ENCODE results near the gene DAP.

The DAP gene

DNA sequence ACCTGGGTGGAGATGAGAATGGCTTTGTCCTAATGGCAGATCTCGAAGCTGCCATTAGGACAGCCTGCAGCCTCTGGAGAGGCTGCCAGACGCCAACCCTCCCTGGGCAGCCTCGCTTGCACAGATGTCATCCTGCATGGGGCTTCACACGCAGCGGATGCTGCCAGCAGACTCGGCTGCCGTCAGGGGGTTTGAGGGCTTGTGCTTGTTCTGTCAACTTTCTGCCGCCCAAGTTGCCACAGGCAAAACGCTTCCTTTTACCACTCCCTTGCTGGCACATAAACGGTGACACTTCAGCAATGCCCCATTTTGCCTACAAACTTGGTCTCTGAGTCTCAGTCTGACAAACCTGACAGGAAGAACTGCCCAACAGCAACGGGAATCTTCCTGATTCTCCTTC lies 24.7 kb downstream of the DAP start:
- no peak overlapping the region for H3K4me3 ChIP-seq (ENCODE audit: low read length in 2 of 2)
- no peak overlapping the region for H3K9ac ChIP-seq (ENCODE audit: low read depth in 1 of 2, low read length in 2 of 2)
- no peak overlapping the region for H3K27ac ChIP-seq (ENCODE audit: low read depth in 2 of 2, low read length in 2 of 2)
- H3K27me3 ChIP-seq (ENCODE audit: control insufficient read depth in 2 of 2, insufficient read depth in 2 of 2, low read length in 2 of 2), result no peaks in the 10 kb centered on the region
- no peaks in the 10 kb centered on the region for H3K9me3 ChIP-seq (ENCODE audit: control insufficient read depth in 2 of 2, low read length in 2 of 2)
- H3K4me1 ChIP-seq (ENCODE audit: control insufficient read depth in 2 of 2, insufficient read depth in 2 of 2, low read length in 2 of 2), result peaks cover 0 to 4% of the 10 kb centered on the region in 2 donors
- peaks cover 3 to 11% of the 10 kb centered on the region in 2 donors for H3K36me3 ChIP-seq (ENCODE audit: control insufficient read depth in 2 of 2, insufficient read depth in 2 of 2, low read length in 2 of 2)

DNA sequence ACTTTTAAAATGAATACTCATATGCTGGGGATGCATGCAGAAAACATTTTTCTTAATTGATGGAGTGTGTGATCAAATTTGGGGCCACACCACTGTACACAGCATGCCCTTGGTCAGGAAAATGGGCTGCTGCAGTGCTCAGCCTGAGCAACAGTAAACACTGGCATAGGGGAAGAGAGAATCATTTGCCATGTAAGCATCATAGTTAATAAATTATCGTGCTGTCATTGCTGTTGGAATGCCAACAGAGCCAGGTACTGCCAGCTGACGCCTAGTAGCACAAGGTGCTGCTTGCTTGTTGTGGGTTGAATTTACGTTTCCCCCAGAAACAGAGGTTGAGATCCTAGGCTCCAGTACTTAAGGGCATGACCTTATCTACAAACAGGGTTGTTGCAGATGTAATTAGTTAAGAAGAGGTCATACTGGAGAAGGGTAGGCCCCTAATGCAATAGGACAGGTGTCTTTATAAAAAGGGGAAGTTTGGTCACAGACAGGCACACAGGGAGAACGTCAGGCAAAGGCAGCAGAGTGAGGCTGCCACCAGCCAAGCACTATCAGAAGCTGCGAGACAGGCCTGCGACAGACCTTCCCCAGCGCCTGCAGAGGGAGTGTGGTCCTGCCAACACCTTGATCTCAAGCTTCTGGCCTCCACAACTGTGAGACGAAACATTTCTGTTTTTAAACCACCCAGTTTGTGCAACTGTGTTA lies 25.3 kb downstream of the DAP start:
- H3K27ac ChIP-seq (ENCODE audit: low read depth in 2 of 2, low read length in 2 of 2), result no peak overlapping the region
- no peak overlapping the region for H3K9ac ChIP-seq (ENCODE audit: low read depth in 1 of 2, low read length in 2 of 2)
- H3K4me1 ChIP-seq (ENCODE audit: control insufficient read depth in 2 of 2, insufficient read depth in 2 of 2, low read length in 2 of 2), result peaks cover 0 to 4% of the 10 kb centered on the region in 2 donors
- H3K9me3 ChIP-seq (ENCODE audit: control insufficient read depth in 2 of 2, low read length in 2 of 2), result no peaks in the 10 kb centered on the region
- peaks cover 3 to 11% of the 10 kb centered on the region in 2 donors for H3K36me3 ChIP-seq (ENCODE audit: control insufficient read depth in 2 of 2, insufficient read depth in 2 of 2, low read length in 2 of 2)
- H3K4me3 ChIP-seq (ENCODE audit: low read length in 2 of 2), result no peak overlapping the region
- no peaks in the 10 kb centered on the region for H3K27me3 ChIP-seq (ENCODE audit: control insufficient read depth in 2 of 2, insufficient read depth in 2 of 2, low read length in 2 of 2)

DNA sequence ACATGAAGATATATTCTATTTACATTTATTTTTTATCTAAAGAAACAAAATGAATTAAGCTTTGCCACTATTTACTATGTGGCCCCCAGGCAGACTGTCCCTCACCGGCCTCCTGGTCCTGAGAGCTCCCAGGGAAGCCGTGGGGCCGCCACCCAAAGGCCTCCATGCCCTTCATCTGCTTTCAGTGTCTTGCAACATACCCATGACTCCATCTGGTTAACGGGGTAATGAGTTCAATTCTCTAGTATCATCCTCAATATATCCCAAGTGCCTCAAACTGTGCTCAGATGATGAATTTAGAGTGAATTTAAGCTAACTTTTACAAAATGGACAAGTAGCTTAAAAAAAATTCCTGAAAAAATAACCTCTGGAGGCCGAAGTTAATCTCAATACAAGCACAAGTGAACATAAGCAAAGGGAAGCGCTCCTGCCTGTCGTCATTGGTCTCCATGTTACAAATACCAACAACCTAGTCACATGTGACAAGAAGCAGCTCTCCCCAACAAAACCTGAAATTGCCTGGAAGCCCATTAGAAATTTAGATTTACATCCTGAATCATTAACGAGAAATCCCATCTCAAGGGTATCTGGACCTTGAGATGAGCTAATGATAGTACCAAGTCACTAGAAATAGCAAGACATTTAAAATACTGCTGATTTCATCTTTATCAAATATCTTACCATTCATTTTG lies 26.1 kb downstream of the DAP start:
- peaks cover 0 to 4% of the 10 kb centered on the region in 2 donors for H3K4me1 ChIP-seq (ENCODE audit: control insufficient read depth in 2 of 2, insufficient read depth in 2 of 2, low read length in 2 of 2)
- H3K27me3 ChIP-seq (ENCODE audit: control insufficient read depth in 2 of 2, insufficient read depth in 2 of 2, low read length in 2 of 2), result no peaks in the 10 kb centered on the region
- peaks cover 3 to 7% of the 10 kb centered on the region in 2 donors for H3K36me3 ChIP-seq (ENCODE audit: control insufficient read depth in 2 of 2, insufficient read depth in 2 of 2, low read length in 2 of 2)
- no peak overlapping the region for H3K9ac ChIP-seq (ENCODE audit: low read depth in 1 of 2, low read length in 2 of 2)
- no peaks in the 10 kb centered on the region for H3K9me3 ChIP-seq (ENCODE audit: control insufficient read depth in 2 of 2, low read length in 2 of 2)
- no peak overlapping the region for H3K4me3 ChIP-seq (ENCODE audit: low read length in 2 of 2)
- no peak overlapping the region for H3K27ac ChIP-seq (ENCODE audit: low read depth in 2 of 2, low read length in 2 of 2)

DNA sequence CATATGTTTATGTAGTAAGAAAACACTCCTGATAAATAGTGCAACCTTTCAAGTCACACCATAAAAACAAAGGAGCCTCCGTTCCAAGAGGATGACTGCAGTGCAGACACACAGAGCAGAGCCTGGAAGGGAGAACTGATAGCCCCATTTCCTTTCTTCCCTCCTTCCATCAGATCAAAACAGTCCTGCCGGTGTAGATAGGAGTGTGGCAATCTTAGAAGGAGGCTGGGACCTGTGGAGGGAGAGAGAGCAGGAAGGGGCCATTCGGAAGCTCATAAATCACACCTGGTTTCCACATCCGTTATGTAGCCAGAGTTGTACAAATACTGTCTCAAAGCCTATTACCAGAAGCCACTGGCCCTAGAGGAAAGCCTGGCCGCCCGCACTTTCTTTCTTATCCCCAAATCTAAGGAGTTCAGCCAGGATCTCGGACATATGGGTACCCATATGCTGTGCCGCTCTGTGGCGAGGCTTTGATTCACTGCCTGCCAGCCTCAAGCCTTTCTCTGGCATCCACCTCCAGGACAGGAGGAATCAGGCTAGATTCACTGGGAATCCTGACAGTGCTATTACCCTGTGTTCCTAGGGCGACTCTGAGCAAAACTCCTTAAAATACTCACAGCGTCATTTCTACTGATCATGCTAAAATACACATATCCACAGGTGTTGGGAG lies 26.9 kb downstream of the DAP start:
- H3K4me3 ChIP-seq (ENCODE audit: low read length in 2 of 2), result no peak overlapping the region

DNA sequence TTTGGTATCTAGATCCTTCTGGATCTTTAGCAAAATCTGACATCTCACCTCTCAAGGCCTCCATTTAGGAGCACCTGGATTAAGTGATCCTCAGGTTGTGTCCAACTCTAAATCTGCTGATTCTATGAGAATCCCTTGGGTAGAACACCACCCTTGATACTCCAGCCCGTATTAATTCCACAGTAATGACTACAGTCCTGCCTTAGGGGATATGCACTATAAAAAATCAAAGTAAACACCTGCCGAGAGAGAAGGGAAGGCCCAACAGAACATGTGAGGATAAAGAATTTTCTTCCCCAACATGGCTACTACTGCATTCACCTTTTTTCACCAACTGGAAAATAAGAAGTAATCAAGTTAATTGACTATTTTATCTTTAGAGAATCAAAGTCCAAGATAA lies 27.6 kb downstream of the DAP start:
- H3K27ac ChIP-seq (ENCODE audit: low read depth in 2 of 2, low read length in 2 of 2), result no peak overlapping the region
- no peak overlapping the region for H3K4me3 ChIP-seq (ENCODE audit: low read length in 2 of 2)
- H3K9ac ChIP-seq (ENCODE audit: low read depth in 1 of 2, low read length in 2 of 2), result no peak overlapping the region
- H3K9me3 ChIP-seq (ENCODE audit: control insufficient read depth in 2 of 2, low read length in 2 of 2), result no peaks in the 10 kb centered on the region
- peaks cover 6% of the 10 kb centered on the region in 2 donors for H3K36me3 ChIP-seq (ENCODE audit: control insufficient read depth in 2 of 2, insufficient read depth in 2 of 2, low read length in 2 of 2)
- H3K27me3 ChIP-seq (ENCODE audit: control insufficient read depth in 2 of 2, insufficient read depth in 2 of 2, low read length in 2 of 2), result no peaks in the 10 kb centered on the region
- H3K4me1 ChIP-seq (ENCODE audit: control insufficient read depth in 2 of 2, insufficient read depth in 2 of 2, low read length in 2 of 2), result peaks cover 0 to 4% of the 10 kb centered on the region in 2 donors

More for the DNA sequence above, 26.9 kb downstream of the DAP start:
- H3K27me3 ChIP-seq (ENCODE audit: control insufficient read depth in 2 of 2, insufficient read depth in 2 of 2, low read length in 2 of 2), result no peaks in the 10 kb centered on the region
- H3K4me1 ChIP-seq (ENCODE audit: control insufficient read depth in 2 of 2, insufficient read depth in 2 of 2, low read length in 2 of 2), result peaks cover 0 to 4% of the 10 kb centered on the region in 2 donors
- H3K9me3 ChIP-seq (ENCODE audit: control insufficient read depth in 2 of 2, low read length in 2 of 2), result no peaks in the 10 kb centered on the region
- H3K9ac ChIP-seq (ENCODE audit: low read depth in 1 of 2, low read length in 2 of 2), result no peak overlapping the region
- no peak overlapping the region for H3K27ac ChIP-seq (ENCODE audit: low read depth in 2 of 2, low read length in 2 of 2)
- H3K36me3 ChIP-seq (ENCODE audit: control insufficient read depth in 2 of 2, insufficient read depth in 2 of 2, low read length in 2 of 2), result peaks cover 6% of the 10 kb centered on the region in 2 donors

DNA sequence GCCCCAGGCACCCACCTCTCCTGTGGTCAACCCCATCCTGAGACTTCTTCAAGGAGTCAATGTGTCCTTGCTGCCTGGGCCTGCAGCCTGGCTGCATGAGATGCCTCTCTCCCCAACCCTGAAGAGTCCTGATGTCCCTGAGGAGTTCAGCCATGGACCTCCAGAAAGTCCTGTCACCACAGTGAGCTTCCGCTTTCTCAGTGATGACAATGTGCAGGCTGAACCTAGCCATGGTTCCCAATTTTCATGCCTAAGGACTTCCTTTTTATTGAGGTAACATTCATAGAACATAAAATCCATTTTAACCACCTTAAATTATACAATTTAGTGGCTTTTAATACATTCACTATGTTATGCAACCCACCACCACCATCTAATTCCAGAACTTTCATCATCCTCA lies 29.1 kb downstream of the DAP start:
- Histone ChIP-seq H3K36me3 (ENCODE audit: control insufficient read depth in 2 of 2, insufficient read depth in 2 of 2, low read length in 2 of 2) (peaks cover 4 to 6% of the 10 kb centered on the region in 2 donors), H3K27ac (ENCODE audit: low read depth in 2 of 2, low read length in 2 of 2) (no peak overlapping the region), H3K9me3 (ENCODE audit: control insufficient read depth in 2 of 2, low read length in 2 of 2) (no peaks in the 10 kb centered on the region), H3K9ac (ENCODE audit: low read depth in 1 of 2, low read length in 2 of 2) (no peak overlapping the region), H3K27me3 (ENCODE audit: control insufficient read depth in 2 of 2, insufficient read depth in 2 of 2, low read length in 2 of 2) (no peaks in the 10 kb centered on the region), H3K4me1 (ENCODE audit: control insufficient read depth in 2 of 2, insufficient read depth in 2 of 2, low read length in 2 of 2) (peaks cover 0 to 4% of the 10 kb centered on the region in 2 donors), H3K4me3 (ENCODE audit: low read length in 2 of 2) (no peak overlapping the region)

DNA sequence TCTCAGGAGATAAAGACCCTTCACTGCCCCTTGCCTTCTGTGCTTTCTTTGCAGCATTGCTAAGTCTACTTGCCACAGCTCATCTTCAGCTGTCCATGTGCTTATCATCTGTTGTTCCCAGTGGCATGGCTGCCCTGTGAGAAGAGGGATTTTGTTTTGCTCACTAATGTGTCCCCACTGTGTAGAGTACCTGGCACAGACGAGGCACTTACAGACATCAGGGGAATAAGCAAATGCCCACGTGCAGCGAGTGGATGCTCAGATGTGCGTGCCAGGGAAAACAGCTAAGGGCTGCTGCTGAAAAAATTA lies 31.0 kb downstream of the DAP start:
- H3K36me3 ChIP-seq (ENCODE audit: control insufficient read depth in 2 of 2, insufficient read depth in 2 of 2, low read length in 2 of 2), result peaks cover 4 to 6% of the 10 kb centered on the region in 2 donors
- H3K9ac ChIP-seq (ENCODE audit: low read depth in 1 of 2, low read length in 2 of 2), result no peak overlapping the region
- H3K27ac ChIP-seq (ENCODE audit: low read depth in 2 of 2, low read length in 2 of 2), result no peak overlapping the region
- H3K4me3 ChIP-seq (ENCODE audit: low read length in 2 of 2), result no peak overlapping the region
- H3K9me3 ChIP-seq (ENCODE audit: control insufficient read depth in 2 of 2, low read length in 2 of 2), result no peaks in the 10 kb centered on the region
- peaks cover 4 to 10% of the 10 kb centered on the region in 2 donors for H3K4me1 ChIP-seq (ENCODE audit: control insufficient read depth in 2 of 2, insufficient read depth in 2 of 2, low read length in 2 of 2)
- no peaks in the 10 kb centered on the region for H3K27me3 ChIP-seq (ENCODE audit: control insufficient read depth in 2 of 2, insufficient read depth in 2 of 2, low read length in 2 of 2)

DNA sequence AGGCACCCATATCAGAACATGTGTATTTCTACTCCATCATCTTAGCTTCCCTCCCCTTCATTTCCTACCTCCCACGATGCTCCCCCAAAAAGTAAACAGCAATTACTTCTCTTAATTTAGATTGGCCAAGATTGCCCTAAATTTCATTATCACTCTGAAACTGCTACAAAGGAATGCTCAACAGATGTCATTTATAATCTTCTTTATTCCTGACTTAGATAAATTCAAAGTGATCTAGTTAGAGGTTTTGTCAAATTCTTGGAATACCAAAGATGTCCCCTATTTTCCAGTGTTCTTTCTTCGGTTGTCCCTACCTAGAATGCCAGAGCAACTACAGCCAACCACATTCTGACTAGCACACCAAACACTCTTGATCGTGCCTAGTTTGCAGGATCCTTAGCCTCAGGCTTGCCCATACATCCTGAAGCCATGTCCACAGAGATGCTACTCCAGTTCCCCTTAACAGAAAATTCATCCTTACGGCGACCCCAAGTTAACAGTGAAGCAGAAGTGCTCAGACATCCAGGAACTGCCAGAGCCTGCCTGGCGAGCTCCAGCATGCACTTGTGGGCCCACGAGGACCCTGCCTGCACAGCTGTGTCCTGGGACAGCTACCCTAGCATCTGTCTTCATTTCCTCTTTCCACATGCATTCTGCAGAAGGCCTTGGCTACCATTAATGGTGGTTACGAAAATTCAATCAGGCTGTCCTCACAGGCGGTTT lies 31.6 kb downstream of the DAP start:
- H3K4me1 ChIP-seq (ENCODE audit: control insufficient read depth in 2 of 2, insufficient read depth in 2 of 2, low read length in 2 of 2), result peaks cover 6 to 10% of the 10 kb centered on the region in 2 donors
- H3K36me3 ChIP-seq (ENCODE audit: control insufficient read depth in 2 of 2, insufficient read depth in 2 of 2, low read length in 2 of 2), result peaks cover 4 to 6% of the 10 kb centered on the region in 2 donors
- H3K9me3 ChIP-seq (ENCODE audit: control insufficient read depth in 2 of 2, low read length in 2 of 2), result no peaks in the 10 kb centered on the region
- H3K9ac ChIP-seq (ENCODE audit: low read depth in 1 of 2, low read length in 2 of 2), result no peak overlapping the region
- no peak overlapping the region for H3K27ac ChIP-seq (ENCODE audit: low read depth in 2 of 2, low read length in 2 of 2)
- H3K27me3 ChIP-seq (ENCODE audit: control insufficient read depth in 2 of 2, insufficient read depth in 2 of 2, low read length in 2 of 2), result no peaks in the 10 kb centered on the region
- no peak overlapping the region for H3K4me3 ChIP-seq (ENCODE audit: low read length in 2 of 2)

DNA sequence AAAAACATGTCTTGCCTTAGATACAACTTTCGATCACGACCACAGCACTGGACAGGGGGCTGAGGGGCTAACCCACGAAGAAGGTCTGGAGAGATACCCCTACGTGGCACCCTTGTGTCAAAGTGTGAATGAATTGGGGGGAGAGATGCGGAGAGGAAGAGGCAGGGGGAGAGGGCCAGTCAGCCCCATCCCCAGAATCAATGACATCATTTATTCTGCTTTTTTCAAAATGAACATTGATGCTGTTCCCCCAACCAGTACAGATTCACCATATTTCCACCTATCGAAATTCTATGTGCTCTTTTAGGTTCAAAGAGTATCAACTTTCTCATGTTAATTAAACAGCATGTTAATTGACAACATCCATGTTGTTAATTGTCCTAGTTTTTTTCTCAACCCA lies 32.4 kb downstream of the DAP start:
- H3K9ac ChIP-seq (ENCODE audit: low read depth in 1 of 2, low read length in 2 of 2), result no peak overlapping the region
- no peaks in the 10 kb centered on the region for H3K9me3 ChIP-seq (ENCODE audit: control insufficient read depth in 2 of 2, low read length in 2 of 2)
- H3K27me3 ChIP-seq (ENCODE audit: control insufficient read depth in 2 of 2, insufficient read depth in 2 of 2, low read length in 2 of 2), result no peaks in the 10 kb centered on the region
- H3K4me3 ChIP-seq (ENCODE audit: low read length in 2 of 2), result no peak overlapping the region
- H3K27ac ChIP-seq (ENCODE audit: low read depth in 2 of 2, low read length in 2 of 2), result no peak overlapping the region
- peaks cover 6% of the 10 kb centered on the region in 2 donors for H3K4me1 ChIP-seq (ENCODE audit: control insufficient read depth in 2 of 2, insufficient read depth in 2 of 2, low read length in 2 of 2)
- H3K36me3 ChIP-seq (ENCODE audit: control insufficient read depth in 2 of 2, insufficient read depth in 2 of 2, low read length in 2 of 2), result peaks cover 4 to 6% of the 10 kb centered on the region in 2 donors

DNA sequence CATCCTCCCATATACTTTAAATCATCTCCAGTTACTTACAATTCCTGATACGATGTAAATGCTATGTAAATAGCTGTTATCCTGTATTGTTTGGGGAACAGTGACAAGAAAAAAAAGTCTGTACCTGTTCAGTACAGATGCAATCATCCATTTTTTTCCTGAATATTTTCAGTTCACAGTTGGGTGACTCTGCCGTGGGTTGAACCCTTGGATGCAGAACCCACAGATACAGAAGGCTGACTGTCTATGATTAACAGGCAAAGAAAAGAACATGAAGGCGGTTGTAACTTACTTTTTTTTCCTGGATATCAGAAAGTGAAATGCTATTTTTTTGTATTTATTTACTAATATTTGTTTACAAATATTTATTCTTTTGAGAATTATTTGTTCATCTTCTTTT lies 33.2 kb downstream of the DAP start:
- Histone ChIP-seq H3K27me3 (ENCODE audit: control insufficient read depth in 2 of 2, insufficient read depth in 2 of 2, low read length in 2 of 2) (no peaks in the 10 kb centered on the region), H3K9me3 (ENCODE audit: control insufficient read depth in 2 of 2, low read length in 2 of 2) (no peaks in the 10 kb centered on the region), H3K4me1 (ENCODE audit: control insufficient read depth in 2 of 2, insufficient read depth in 2 of 2, low read length in 2 of 2) (peaks cover 6% of the 10 kb centered on the region in 2 donors), H3K27ac (ENCODE audit: low read depth in 2 of 2, low read length in 2 of 2) (no peak overlapping the region), H3K9ac (ENCODE audit: low read depth in 1 of 2, low read length in 2 of 2) (no peak overlapping the region), H3K36me3 (ENCODE audit: control insufficient read depth in 2 of 2, insufficient read depth in 2 of 2, low read length in 2 of 2) (peaks cover 3 to 4% of the 10 kb centered on the region in 2 donors), H3K4me3 (ENCODE audit: low read length in 2 of 2) (no peak overlapping the region)
